Esophagus squamous epithelium (tissue), 4 donors: ENCODE measurements around the gene MICAL2.

Experiments used
- CTCF ChIP-seq, 6 experiments: fragments of 450-650 bp in 4 of 6; fragments of 200-600 bp in 2 of 6; sonication (generic) in 2 of 6; IDR thresholded peaks; one replicate each; pipeline ENCODE4 v1.5.1; 2016 to 2019; ENCODE audit warnings: antibody characterized with exemption in 6 of 6, mild to moderate bottlenecking in 4 of 6, moderate library complexity in 4 of 6
- POLR2A ChIP-seq, 4 donors: fragments of 450-650 bp; IDR thresholded peaks; one replicate each; pipeline ENCODE4 v1.6.1; 2017; ENCODE audit warnings: antibody characterized with exemption in 4 of 4, mild to moderate bottlenecking in 4 of 4, moderate library complexity in 3 of 4

GRCh38 chr11:12196308-12196707 is 85.9 kb downstream of the MICAL2 start:
- peak in 1 of 4 donors; percentile 8 for TF ChIP-seq POLR2A (IDR thresholded peaks at IDR 0.05)
- TF ChIP-seq CTCF (IDR thresholded peaks at IDR 0.05), result no peak
